SK-N-SH treated with all-trans-retinoic acid at 6 μM for 48 hours (cell line): ENCODE measurements around the gene ITFG2.

Experiments
- ATAC-seq: fragments of 200-7000 bp; cut with Tn5 transposase; 3 replicates; pipeline ENCODE4 v1.9.1; 2020; ENCODE audit warnings: mild to moderate bottlenecking, moderate library complexity
- ARNTL ChIP-seq: fragments of 450-650 bp; formaldehyde crosslinking; IDR thresholded peaks from 2 replicates; pipeline ENCODE4 v1.5.0; 2020; ENCODE audit warnings: low read depth, mild to moderate bottlenecking, moderate library complexity, borderline replicate concordance
- BACH2 ChIP-seq: fragments of 250-450 bp; sonication (Bioruptor Pico); IDR thresholded peaks from 2 replicates; pipeline ENCODE4 v1.9.0; 2021; ENCODE audit warnings: mild to moderate bottlenecking, borderline replicate concordance
- ESRRG ChIP-seq: fragments of 250-450 bp; sonication (Bioruptor Pico); IDR thresholded peaks from 2 replicates; pipeline ENCODE4 v1.6.1; 2021; ENCODE audit warnings: mild to moderate bottlenecking
- GLIS3 ChIP-seq: fragments of 250-450 bp; sonication (Bioruptor Pico); IDR thresholded peaks from 2 replicates; pipeline ENCODE4 v1.5.0; 2020; ENCODE audit warnings: mild to moderate bottlenecking, moderate library complexity
- ISL1 ChIP-seq: fragments of 250-450 bp; sonication (Bioruptor Pico); IDR thresholded peaks from 2 replicates; pipeline ENCODE4 v2.1.2; 2022; ENCODE audit warnings: mild to moderate bottlenecking, moderate library complexity
- OSR1 ChIP-seq: fragments of 250-450 bp; sonication (Bioruptor Pico); IDR thresholded peaks from 2 replicates; pipeline ENCODE4 v1.8.0; 2022; ENCODE audit warnings: moderate library complexity, mild to moderate bottlenecking, inconsistent platforms
- RARB ChIP-seq: fragments of 250-450 bp; sonication (Bioruptor Pico); IDR thresholded peaks from 2 replicates; pipeline ENCODE4 v1.8.0; 2021; ENCODE audit warnings: mild to moderate bottlenecking, moderate library complexity
- SNAI2 ChIP-seq: fragments of 250-450 bp; sonication (Bioruptor Pico); IDR thresholded peaks from 2 replicates; pipeline ENCODE4 v1.5.0; 2020; ENCODE audit warnings: mild to moderate bottlenecking, moderate library complexity
- TCF4 ChIP-seq: fragments of 250-450 bp; sonication (Bioruptor Pico); IDR thresholded peaks from 2 replicates; pipeline ENCODE4 v1.8.0; 2021; ENCODE audit warnings: mild to moderate bottlenecking, moderate library complexity, borderline replicate concordance
- TOX ChIP-seq: fragments of 250-450 bp; sonication (Bioruptor Pico); IDR thresholded peaks from 2 replicates; pipeline ENCODE4 v1.8.0; 2021; ENCODE audit warnings: mild to moderate bottlenecking, moderate library complexity, borderline replicate concordance
- ZFP3 ChIP-seq: fragments of 250-450 bp; sonication (Bioruptor Pico); IDR thresholded peaks from 2 replicates; pipeline ENCODE4 v1.5.0; 2020; ENCODE audit warnings: mild to moderate bottlenecking, moderate library complexity
- ZFP30 ChIP-seq: fragments of 450-650 bp; formaldehyde crosslinking; IDR thresholded peaks from 2 replicates; pipeline ENCODE4 v1.5.0; 2022; ENCODE audit warnings: mild to moderate bottlenecking, moderate library complexity
- ZNF565 ChIP-seq: fragments of 450-650 bp; formaldehyde crosslinking; conservative IDR thresholded peaks from 2 replicates; pipeline ENCODE4 v1.5.0; 2020; ENCODE audit warnings: low read depth, mild to moderate bottlenecking, moderate library complexity
- ZNF70 ChIP-seq: fragments of 450-650 bp; formaldehyde crosslinking; IDR thresholded peaks from 2 replicates; pipeline ENCODE4 v1.5.0; 2020; ENCODE audit warnings: mild to moderate bottlenecking, moderate library complexity
- ZNF8 ChIP-seq: fragments of 450-650 bp; formaldehyde crosslinking; IDR thresholded peaks from 2 replicates; pipeline ENCODE4 v1.5.0; 2020; ENCODE audit warnings: mild to moderate bottlenecking, moderate library complexity
- TF ChIP-seq, protein P1 (sequence below): fragments of 250-450 bp; sonication (Bioruptor Pico); IDR thresholded peaks from 2 replicates; pipeline ENCODE4 v1.5.0; 2020; ENCODE audit warnings: mild to moderate bottlenecking, moderate library complexity
- TF ChIP-seq, protein P2 (sequence below): fragments of 250-450 bp; sonication (Bioruptor Pico); IDR thresholded peaks from 2 replicates; pipeline ENCODE4 v1.8.0; 2021; ENCODE audit warnings: low read depth, mild to moderate bottlenecking, moderate library complexity, borderline replicate concordance
- TF ChIP-seq, protein P3 (sequence below): fragments of 250-450 bp; sonication (Bioruptor Pico); IDR thresholded peaks from 2 replicates; pipeline ENCODE4 v1.5.1; 2021; ENCODE audit warnings: mild to moderate bottlenecking, moderate library complexity

Gene ITFG2

DNA sequence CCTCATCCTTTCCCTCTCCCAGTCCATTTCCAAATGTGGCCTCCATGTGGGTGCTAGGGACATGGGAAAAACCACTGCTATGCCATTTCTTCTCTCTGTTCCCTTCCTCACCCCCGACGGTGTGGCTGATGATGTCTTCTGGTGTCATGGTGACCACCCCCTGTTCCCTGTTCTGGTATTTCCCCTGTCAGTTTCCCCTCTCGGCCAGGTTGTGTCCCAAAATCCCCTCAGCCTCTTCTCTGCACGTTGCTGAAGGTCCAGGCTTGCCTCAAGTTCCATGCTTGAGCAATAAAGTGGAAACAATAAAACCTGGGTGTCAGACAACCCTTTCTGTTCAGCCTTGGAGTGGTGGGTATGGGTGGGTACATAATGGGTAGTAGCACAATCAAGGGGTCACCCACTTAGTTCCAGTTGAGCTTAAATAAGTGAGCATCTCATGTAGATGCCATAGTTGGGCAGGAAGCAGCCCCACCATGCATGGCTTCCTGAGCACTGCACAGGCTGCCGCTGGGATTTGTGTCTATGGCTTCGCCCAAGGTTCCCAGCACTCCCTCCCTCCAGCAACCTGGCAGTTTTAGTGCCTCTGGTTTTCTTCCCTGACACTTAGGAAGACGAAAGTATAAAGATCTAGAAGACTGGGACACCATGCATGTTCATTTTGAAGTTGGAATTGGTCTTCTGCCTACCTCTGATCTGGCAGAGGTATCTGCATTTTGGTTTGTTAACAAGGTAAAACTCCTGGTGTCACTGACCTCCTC is 8.7 kb upstream of the ITFG2 start (continued):
- TF ChIP-seq, protein P1, sequence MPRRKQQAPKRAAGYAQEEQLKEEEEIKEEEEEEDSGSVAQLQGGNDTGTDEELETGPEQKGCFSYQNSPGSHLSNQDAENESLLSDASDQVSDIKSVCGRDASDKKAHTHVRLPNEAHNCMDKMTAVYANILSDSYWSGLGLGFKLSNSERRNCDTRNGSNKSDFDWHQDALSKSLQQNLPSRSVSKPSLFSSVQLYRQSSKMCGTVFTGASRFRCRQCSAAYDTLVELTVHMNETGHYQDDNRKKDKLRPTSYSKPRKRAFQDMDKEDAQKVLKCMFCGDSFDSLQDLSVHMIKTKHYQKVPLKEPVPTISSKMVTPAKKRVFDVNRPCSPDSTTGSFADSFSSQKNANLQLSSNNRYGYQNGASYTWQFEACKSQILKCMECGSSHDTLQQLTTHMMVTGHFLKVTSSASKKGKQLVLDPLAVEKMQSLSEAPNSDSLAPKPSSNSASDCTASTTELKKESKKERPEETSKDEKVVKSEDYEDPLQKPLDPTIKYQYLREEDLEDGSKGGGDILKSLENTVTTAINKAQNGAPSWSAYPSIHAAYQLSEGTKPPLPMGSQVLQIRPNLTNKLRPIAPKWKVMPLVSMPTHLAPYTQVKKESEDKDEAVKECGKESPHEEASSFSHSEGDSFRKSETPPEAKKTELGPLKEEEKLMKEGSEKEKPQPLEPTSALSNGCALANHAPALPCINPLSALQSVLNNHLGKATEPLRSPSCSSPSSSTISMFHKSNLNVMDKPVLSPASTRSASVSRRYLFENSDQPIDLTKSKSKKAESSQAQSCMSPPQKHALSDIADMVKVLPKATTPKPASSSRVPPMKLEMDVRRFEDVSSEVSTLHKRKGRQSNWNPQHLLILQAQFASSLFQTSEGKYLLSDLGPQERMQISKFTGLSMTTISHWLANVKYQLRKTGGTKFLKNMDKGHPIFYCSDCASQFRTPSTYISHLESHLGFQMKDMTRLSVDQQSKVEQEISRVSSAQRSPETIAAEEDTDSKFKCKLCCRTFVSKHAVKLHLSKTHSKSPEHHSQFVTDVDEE: no peak
- TF ChIP-seq ARNTL (CRISPR knock-in tag): no peak

DNA sequence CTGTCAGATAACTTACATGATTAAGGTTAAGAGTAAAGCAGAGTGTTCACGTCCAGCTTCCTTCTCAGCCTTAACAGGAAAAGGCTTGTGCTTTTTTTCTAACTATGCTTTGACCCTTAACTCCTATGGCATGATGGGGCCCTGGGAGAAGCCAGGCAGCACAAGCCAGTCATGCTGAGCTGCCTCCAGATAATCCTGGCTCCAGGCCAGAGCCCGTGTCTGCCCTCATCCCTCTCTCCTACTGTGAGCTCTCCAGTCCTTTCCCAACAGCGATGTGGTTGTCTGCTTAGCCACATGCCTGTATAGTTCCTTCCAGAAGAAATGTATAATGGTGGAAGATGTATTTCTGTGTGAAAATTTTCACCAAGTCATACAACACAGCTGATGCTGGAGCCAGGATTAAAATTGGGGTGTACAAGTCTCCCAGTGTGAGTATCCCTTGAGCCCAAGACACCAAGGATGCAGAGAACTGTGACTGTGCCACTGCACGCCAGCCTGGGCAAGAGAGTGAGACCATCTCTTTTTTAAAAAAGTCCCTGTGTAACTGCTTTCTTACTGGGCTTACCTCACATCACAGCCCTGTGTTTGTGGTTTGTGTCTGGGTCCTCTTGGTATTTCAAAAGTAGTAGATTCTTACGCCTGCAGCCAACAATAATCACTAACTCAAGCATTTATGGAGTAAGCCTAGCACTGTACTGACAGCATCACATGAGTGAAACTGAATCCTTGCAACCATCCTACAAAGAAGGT is 7.9 kb upstream of the ITFG2 start:
- TF ChIP-seq, protein P2, sequence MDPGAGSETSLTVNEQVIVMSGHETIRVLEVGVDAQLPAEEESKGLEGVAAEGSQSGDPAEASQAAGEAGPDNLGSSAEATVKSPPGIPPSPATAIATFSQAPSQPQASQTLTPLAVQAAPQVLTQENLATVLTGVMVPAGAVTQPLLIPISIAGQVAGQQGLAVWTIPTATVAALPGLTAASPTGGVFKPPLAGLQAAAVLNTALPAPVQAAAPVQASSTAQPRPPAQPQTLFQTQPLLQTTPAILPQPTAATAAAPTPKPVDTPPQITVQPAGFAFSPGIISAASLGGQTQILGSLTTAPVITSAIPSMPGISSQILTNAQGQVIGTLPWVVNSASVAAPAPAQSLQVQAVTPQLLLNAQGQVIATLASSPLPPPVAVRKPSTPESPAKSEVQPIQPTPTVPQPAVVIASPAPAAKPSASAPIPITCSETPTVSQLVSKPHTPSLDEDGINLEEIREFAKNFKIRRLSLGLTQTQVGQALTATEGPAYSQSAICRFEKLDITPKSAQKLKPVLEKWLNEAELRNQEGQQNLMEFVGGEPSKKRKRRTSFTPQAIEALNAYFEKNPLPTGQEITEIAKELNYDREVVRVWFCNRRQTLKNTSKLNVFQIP (CRISPR knock-in tag): no peak
- TF ChIP-seq ZNF70: no peak
- ATAC-seq: peak; percentile 50; the same call in 2 of the 3 replicates

DNA sequence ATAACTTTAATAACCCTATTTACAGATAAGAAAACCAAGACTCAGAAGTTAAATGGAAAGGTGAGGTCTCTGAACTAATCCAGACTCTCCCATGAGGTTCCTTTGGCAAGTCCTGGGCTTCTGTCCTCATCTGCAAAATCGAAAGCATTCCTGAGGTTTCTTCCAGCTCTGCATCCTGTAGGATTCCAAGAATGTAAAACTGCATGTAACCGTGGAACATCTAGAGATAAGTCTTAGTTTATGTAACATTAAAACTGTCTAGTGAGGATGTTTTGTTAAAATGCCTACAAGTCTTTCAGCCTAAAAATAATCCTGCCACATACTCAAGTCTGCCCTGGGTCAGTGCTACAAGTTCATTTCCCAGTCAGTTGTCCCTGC is 7.3 kb upstream of the ITFG2 start:
- no peak for ATAC-seq
- TF ChIP-seq ISL1 (CRISPR knock-in tag) (no peak), BACH2 (CRISPR knock-in tag) (no peak), TOX (CRISPR knock-in tag) (no peak), ZNF8 (no peak), SNAI2 (CRISPR knock-in tag) (no peak), ZNF565 (CRISPR knock-in tag) (no peak), GLIS3 (no peak), OSR1 (CRISPR knock-in tag) (no peak), ESRRG (CRISPR knock-in tag) (no peak), ARNTL (CRISPR knock-in tag) (no peak), TCF4 (no peak), ZFP30 (CRISPR knock-in tag) (no peak), ZNF70 (no peak)
- TF ChIP-seq, protein P3, sequence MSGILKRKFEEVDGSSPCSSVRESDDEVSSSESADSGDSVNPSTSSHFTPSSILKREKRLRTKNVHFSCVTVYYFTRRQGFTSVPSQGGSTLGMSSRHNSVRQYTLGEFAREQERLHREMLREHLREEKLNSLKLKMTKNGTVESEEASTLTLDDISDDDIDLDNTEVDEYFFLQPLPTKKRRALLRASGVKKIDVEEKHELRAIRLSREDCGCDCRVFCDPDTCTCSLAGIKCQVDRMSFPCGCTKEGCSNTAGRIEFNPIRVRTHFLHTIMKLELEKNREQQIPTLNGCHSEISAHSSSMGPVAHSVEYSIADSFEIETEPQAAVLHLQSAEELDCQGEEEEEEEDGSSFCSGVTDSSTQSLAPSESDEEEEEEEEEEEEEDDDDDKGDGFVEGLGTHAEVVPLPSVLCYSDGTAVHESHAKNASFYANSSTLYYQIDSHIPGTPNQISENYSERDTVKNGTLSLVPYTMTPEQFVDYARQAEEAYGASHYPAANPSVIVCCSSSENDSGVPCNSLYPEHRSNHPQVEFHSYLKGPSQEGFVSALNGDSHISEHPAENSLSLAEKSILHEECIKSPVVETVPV (CRISPR knock-in tag): no peak

DNA sequence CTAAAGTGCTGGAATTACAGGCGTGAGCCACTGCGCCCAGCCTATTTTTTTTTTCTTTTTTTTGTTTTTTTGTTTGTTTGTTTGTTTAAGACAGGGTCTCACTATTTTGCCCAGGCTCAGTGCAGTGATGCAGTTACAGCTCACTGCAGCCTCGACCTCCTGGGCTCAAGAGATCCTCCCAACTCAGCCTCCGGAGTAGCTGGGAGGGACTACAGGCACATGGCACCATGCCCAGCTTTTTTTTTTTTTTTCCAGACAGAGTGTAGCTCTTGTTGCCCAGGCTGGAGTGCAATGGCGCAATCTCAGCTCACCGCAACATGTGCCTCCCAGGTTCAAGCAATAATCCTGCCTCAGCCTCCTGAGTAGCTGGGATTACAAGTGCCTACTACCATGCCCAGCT is 5.8 kb upstream of the ITFG2 start:
- ATAC-seq: no peak
- TF ChIP-seq BACH2 (CRISPR knock-in tag) (no peak), OSR1 (CRISPR knock-in tag) (no peak), ARNTL (CRISPR knock-in tag) (no peak), RARB (CRISPR knock-in tag) (no peak), ZFP3 (CRISPR knock-in tag) (no peak), SNAI2 (CRISPR knock-in tag) (no peak), ZNF70 (no peak)
- TF ChIP-seq, protein P1: no peak
- TF ChIP-seq, all 23 proteins: peak for 0
